ENCODE measurements around the gene ATP1A4. TPM values are rescaled to one million over a fixed set of nuclear protein-coding genes. Genes with fewer than 3 reads are reported as not detected.

The ATP1A4 gene
- total and polyA plus RNA-seq, 3 experiments from 2014 or later: not detected

GRCh38 chr1:160166166-160166868 is 14.9 kb downstream of the ATP1A4 start:
- no peak overlapping the region for H3K4me3 ChIP-seq (ENCODE audit: low read length)
- peaks cover 18 to 40% of the 10 kb centered on the region in 2 donors for H3K27me3 Mint-ChIP-seq
- H3K4me3 Mint-ChIP-seq: no peak overlapping the region
- POLR2A ChIA-PET: no interaction called here
- H3K27me3 ChIP-seq (ENCODE audit: insufficient read depth, low read length, poor library complexity, severe bottlenecking): peaks cover 7% of the 10 kb centered on the region
- H3K27ac Mint-ChIP-seq: peak overlapping the region in 2 of 8 donors; percentile 3 to 83
- H3K4me1 Mint-ChIP-seq: peaks cover 7 to 9% (median 7%) of the 10 kb centered on the region in 3 donors
- H3K4me1 ChIP-seq (ENCODE audit: insufficient read depth, low read length): no peaks in the 10 kb centered on the region
- CTCF ChIA-PET: no interaction called here
- no peak for DNase-seq
- no peaks in the 10 kb centered on the region for H3K36me3 Mint-ChIP-seq
- no peaks in the 10 kb centered on the region for H3K9me3 ChIP-seq (ENCODE audit: low read length)
- no peaks in the 10 kb centered on the region for H3K9me3 Mint-ChIP-seq
- H3K36me3 ChIP-seq (ENCODE audit: insufficient read depth, low read length): no peaks in the 10 kb centered on the region
- no peak overlapping the region for H3K27ac ChIP-seq (ENCODE audit: low read depth, low read length)

DNA sequence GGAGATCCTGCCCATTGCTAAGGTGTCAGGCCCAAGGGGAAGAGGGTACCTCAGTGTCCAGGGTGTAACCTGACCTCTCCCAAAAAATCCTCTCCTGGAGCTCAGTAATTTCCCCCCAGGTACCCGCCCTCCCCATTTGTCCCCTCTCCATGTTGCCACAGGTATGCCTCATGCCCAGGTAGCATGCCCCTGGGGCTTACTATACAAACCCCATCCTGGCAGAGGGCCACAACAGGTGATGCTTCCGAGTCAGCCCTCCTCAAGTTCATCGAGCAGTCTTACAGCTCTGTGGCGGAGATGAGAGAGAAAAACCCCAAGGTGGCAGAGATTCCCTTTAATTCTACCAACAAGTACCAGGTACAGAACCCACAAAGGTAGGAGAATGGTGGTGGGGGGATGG is 15.7 kb downstream of the ATP1A4 start:
- H3K27ac ChIP-seq (ENCODE audit: low read depth, low read length): no peak overlapping the region
- Mint-ChIP-seq H3K27me3 (peaks cover 18 to 41% of the 10 kb centered on the region in 2 donors), H3K4me1 (peaks cover 7 to 9% (median 7%) of the 10 kb centered on the region in 3 donors), H3K9me3 (no peaks in the 10 kb centered on the region), H3K36me3 (no peaks in the 10 kb centered on the region), H3K27ac (peak overlapping the region in 1 of 8 donors; percentile 80), H3K4me3 (no peak overlapping the region)
- H3K4me3 ChIP-seq (ENCODE audit: low read length): no peak overlapping the region
- POLR2A ChIA-PET: interaction anchor here (1.0 kb wide), 1 partner anchor 94 kb away, joined by 3 read pairs; no protein-coding TSS in a partner anchor
- CTCF ChIA-PET: no interaction called here
- H3K9me3 ChIP-seq (ENCODE audit: low read length): no peaks in the 10 kb centered on the region
- H3K36me3 ChIP-seq (ENCODE audit: insufficient read depth, low read length): no peaks in the 10 kb centered on the region
- DNase-seq: no peak
- H3K4me1 ChIP-seq (ENCODE audit: insufficient read depth, low read length): no peaks in the 10 kb centered on the region
- H3K27me3 ChIP-seq (ENCODE audit: insufficient read depth, low read length, poor library complexity, severe bottlenecking): peaks cover 7% of the 10 kb centered on the region

- H3K27me3 Mint-ChIP-seq: peaks cover 20 to 43% of the 10 kb centered on the region in 2 donors
- ChIA-PET CTCF (no interaction called here), POLR2A (interaction anchor here (1.0 kb wide), 1 partner anchor 94 kb away, joined by 3 read pairs; no protein-coding TSS in a partner anchor)
- H3K36me3 ChIP-seq (ENCODE audit: insufficient read depth, low read length): no peaks in the 10 kb centered on the region
- no peak overlapping the region for H3K27ac ChIP-seq (ENCODE audit: low read depth, low read length)
- H3K4me3 ChIP-seq (ENCODE audit: low read length): no peak overlapping the region
- H3K9me3 ChIP-seq (ENCODE audit: low read length): no peaks in the 10 kb centered on the region
- peak overlapping the region in 1 of 8 donors; percentile 80 for H3K27ac Mint-ChIP-seq
- H3K27me3 ChIP-seq (ENCODE audit: insufficient read depth, low read length, poor library complexity, severe bottlenecking): peaks cover 7% of the 10 kb centered on the region
- no peaks in the 10 kb centered on the region for H3K36me3 Mint-ChIP-seq
- DNase-seq: no peak
- peaks cover 7 to 9% (median 7%) of the 10 kb centered on the region in 3 donors for H3K4me1 Mint-ChIP-seq
- no peak overlapping the region for H3K4me3 Mint-ChIP-seq
- H3K4me1 ChIP-seq (ENCODE audit: insufficient read depth, low read length): no peaks in the 10 kb centered on the region
- H3K9me3 Mint-ChIP-seq: no peaks in the 10 kb centered on the region
Measured at GRCh38 chr1:160167580-160167979, 16.2 kb downstream of the ATP1A4 start.

DNA sequence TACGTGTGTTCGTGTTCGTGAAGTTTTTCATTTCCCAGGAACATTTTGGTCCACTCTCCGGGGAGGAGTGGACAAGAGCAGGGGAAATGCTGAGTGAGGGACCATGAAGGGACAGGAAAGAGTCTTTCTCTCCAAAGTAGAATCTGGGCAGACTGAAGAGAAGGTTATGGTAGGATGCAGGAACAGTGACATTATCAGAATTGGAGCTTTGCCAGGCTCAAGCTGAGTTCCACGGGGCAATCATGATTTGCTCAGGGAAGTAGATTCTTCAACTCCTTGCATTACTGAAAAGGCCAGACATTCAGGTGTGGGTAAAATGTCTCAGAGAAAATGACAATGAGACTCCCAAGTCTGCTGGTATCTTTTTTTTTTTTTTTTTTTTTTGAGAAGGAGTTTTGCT is 16.6 kb downstream of the ATP1A4 start:
- Histone ChIP-seq H3K27ac (ENCODE audit: low read depth, low read length) (no peak overlapping the region), H3K9me3 (ENCODE audit: low read length) (no peaks in the 10 kb centered on the region), H3K27me3 (ENCODE audit: insufficient read depth, low read length, poor library complexity, severe bottlenecking) (peaks cover 7% of the 10 kb centered on the region), H3K36me3 (ENCODE audit: insufficient read depth, low read length) (no peaks in the 10 kb centered on the region), H3K4me1 (ENCODE audit: insufficient read depth, low read length) (no peaks in the 10 kb centered on the region), H3K4me3 (ENCODE audit: low read length) (no peak overlapping the region)
- Mint-ChIP-seq H3K4me1 (peaks cover 7 to 9% (median 7%) of the 10 kb centered on the region in 3 donors), H3K27ac (no peak overlapping the region), H3K4me3 (no peak overlapping the region), H3K36me3 (no peaks in the 10 kb centered on the region), H3K9me3 (no peaks in the 10 kb centered on the region), H3K27me3 (peaks cover 23 to 48% of the 10 kb centered on the region in 2 donors)
- ChIA-PET POLR2A (no interaction called here), CTCF (no interaction called here)
- DNase-seq: no peak

DNA sequence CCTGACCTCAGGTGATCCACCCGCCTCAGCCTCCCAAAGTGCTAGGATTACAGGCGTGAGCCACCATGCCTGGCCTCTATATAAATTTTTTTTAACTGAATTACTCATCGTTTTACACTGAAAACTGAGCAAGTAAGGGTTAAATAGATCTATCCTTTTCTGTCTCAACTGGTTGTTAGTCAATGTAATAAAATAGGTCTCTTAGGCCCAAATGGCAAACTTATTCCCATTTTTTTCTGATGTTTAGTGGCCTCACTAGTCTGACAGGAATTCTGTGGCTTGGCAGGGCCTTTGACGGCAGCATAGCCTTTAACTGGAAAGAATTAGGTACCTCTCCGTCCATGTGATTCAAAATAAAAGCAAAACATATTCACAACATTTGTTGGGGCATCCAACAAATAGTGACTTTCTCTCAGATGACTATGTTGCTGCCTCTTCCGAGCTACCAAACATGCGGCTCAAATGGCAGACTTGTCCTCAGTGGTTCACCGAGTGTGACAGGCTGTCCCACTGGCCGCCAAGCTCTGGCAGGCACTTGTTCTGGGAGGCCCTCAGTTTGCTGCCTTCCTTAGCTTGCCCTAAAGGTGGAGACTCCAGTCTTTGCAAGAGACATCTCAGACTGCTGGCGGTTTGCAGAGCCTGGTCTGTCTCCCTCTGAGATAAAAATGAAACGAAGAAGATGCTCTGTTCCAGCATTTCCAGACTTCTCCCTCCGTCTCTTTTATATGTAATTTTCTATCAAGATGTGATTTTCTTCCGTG is 17.4 kb downstream of the ATP1A4 start:
- H3K36me3 Mint-ChIP-seq: no peaks in the 10 kb centered on the region
- no peak overlapping the region for H3K4me3 Mint-ChIP-seq
- DNase-seq: no peak
- H3K27me3 ChIP-seq (ENCODE audit: insufficient read depth, low read length, poor library complexity, severe bottlenecking): peaks cover 7% of the 10 kb centered on the region
- no peaks in the 10 kb centered on the region for H3K4me1 ChIP-seq (ENCODE audit: insufficient read depth, low read length)
- no peaks in the 10 kb centered on the region for H3K9me3 Mint-ChIP-seq
- no peak overlapping the region for H3K27ac ChIP-seq (ENCODE audit: low read depth, low read length)
- no peak overlapping the region for H3K4me3 ChIP-seq (ENCODE audit: low read length)
- no peaks in the 10 kb centered on the region for H3K9me3 ChIP-seq (ENCODE audit: low read length)
- peaks cover 7 to 9% (median 7%) of the 10 kb centered on the region in 3 donors for H3K4me1 Mint-ChIP-seq
- no peaks in the 10 kb centered on the region for H3K36me3 ChIP-seq (ENCODE audit: insufficient read depth, low read length)
- peaks cover 25 to 47% of the 10 kb centered on the region in 2 donors for H3K27me3 Mint-ChIP-seq
- ChIA-PET CTCF (no interaction called here), POLR2A (no interaction called here)
- peak overlapping the region in 1 of 8 donors; percentile 25 for H3K27ac Mint-ChIP-seq

GRCh38 chr1:160169553-160170399 is 18.4 kb downstream of the ATP1A4 start:
- ChIA-PET POLR2A (no interaction called here), CTCF (no interaction called here)
- Mint-ChIP-seq H3K4me1 (peaks cover 7 to 9% (median 7%) of the 10 kb centered on the region in 3 donors), H3K4me3 (no peak overlapping the region), H3K27ac (peak overlapping the region in 4 of 8 donors; percentile 6 to 76 (median 34)), H3K27me3 (peaks cover 23 to 44% of the 10 kb centered on the region in 2 donors), H3K36me3 (no peaks in the 10 kb centered on the region), H3K9me3 (no peaks in the 10 kb centered on the region)
- no peak overlapping the region for H3K4me3 ChIP-seq (ENCODE audit: low read length)
- H3K4me1 ChIP-seq (ENCODE audit: insufficient read depth, low read length): no peaks in the 10 kb centered on the region
- no peak overlapping the region for H3K27ac ChIP-seq (ENCODE audit: low read depth, low read length)
- no peaks in the 10 kb centered on the region for H3K36me3 ChIP-seq (ENCODE audit: insufficient read depth, low read length)
- no peak for DNase-seq
- no peaks in the 10 kb centered on the region for H3K9me3 ChIP-seq (ENCODE audit: low read length)
- H3K27me3 ChIP-seq (ENCODE audit: insufficient read depth, low read length, poor library complexity, severe bottlenecking): peaks cover 7% of the 10 kb centered on the region

- peaks cover 7 to 9% (median 7%) of the 10 kb centered on the region in 3 donors for H3K4me1 Mint-ChIP-seq
- CTCF ChIA-PET: no interaction called here
- Histone ChIP-seq H3K27me3 (ENCODE audit: insufficient read depth, low read length, poor library complexity, severe bottlenecking) (no peaks in the 10 kb centered on the region), H3K4me3 (ENCODE audit: low read length) (no peak overlapping the region), H3K4me1 (ENCODE audit: insufficient read depth, low read length) (no peaks in the 10 kb centered on the region), H3K36me3 (ENCODE audit: insufficient read depth, low read length) (no peaks in the 10 kb centered on the region), H3K9me3 (ENCODE audit: low read length) (no peaks in the 10 kb centered on the region), H3K27ac (ENCODE audit: low read depth, low read length) (no peak overlapping the region)
- H3K27me3 Mint-ChIP-seq: peaks cover 14 to 38% of the 10 kb centered on the region in 2 donors
- POLR2A ChIA-PET: no interaction called here
- H3K27ac Mint-ChIP-seq: no peak overlapping the region
- DNase-seq: no peak
- no peak overlapping the region for H3K4me3 Mint-ChIP-seq
- no peaks in the 10 kb centered on the region for H3K9me3 Mint-ChIP-seq
- no peaks in the 10 kb centered on the region for H3K36me3 Mint-ChIP-seq
Measured at GRCh38 chr1:160171354-160171753, 20.0 kb downstream of the ATP1A4 start.

Measured in CD8-positive, alpha-beta memory T cell (primary cell).